Fibroblast of upper back skin (primary cell): ENCODE data around the gene TLK1.

Experiments used
- DNase-seq: peaks from one replicate; pipeline ENCODE4 v3.0.0-alpha.2; 2013

Gene TLK1

DNA sequence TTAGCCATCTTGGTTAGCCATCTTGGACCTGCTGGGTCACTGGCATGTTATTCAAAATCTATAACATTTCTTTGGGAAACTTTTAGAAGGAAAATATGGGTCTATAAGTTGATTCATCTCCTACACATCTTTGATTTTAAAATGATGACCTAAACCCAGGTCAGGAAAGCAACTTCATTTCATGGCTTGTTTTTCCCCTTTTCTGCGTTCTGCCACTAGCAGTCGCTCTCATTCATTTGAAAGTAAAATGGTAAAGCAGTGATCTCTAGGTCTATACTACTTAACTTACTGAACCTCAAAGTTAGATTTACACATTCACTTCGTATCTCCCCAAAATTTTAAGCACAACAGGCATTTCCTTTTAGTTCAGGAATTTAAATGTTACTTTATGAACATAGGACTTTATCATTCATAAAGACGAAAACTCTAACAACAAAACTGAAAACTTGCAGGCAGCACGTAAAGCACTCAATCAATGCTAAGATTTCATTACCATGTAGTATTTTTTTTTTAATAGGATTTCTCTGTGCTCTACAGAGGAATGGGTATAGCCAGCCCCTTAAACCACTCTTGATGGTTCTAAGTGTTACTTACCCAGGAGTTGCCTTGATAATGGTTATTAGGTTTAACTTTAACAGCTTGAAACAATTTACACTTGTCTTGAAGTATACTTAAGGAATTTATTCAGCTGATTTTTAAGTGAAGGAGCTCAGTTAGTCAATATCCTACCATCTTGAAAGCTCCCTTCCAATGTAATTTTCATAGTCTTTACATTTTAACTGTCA lies 169.1 kb downstream of the TLK1 start:
- no peak for DNase-seq

DNA sequence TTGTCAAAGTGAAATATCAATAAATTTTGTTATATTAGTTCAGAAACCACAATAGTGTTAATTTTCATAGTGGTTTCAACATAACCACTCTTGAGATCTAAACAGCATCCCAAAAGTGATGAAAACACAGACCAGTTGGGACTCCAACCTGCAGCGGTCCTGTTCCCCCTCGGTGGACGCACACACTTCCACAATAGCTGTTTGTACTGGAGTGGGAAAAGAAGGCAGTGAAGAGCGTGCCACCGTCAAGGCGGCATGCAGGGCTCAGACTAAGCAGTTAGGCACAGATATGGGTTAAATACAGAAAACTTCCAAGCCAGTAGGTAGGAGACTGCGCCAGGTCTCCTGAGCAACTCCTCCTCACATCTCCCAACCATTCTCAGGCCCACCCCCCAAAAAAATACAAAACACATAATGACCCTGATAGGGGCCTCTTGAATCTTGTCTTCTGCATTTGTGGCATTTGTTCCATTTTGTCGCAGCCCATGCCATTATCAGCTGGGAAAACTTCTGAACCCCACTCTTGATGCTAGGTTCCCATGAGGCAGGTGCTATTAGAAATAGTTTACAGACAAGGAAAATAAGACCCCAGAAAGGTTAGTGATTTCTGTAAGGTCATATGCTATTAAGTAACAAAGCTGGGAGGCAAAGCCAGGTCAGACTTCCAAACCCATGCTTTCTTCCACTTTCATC lies 174.0 kb downstream of the TLK1 start:
- no peak for DNase-seq

- no peak for DNase-seq
Observed at GRCh38 chr2:170985407-170985806, 175.3 kb downstream of the TLK1 start.

GRCh38 chr2:170984079-170984478 lies 176.6 kb downstream of the TLK1 start:
- no peak for DNase-seq

- DNase-seq = no peak
Observed at GRCh38 chr2:170975943-170976270, 184.8 kb downstream of the TLK1 start.

DNA sequence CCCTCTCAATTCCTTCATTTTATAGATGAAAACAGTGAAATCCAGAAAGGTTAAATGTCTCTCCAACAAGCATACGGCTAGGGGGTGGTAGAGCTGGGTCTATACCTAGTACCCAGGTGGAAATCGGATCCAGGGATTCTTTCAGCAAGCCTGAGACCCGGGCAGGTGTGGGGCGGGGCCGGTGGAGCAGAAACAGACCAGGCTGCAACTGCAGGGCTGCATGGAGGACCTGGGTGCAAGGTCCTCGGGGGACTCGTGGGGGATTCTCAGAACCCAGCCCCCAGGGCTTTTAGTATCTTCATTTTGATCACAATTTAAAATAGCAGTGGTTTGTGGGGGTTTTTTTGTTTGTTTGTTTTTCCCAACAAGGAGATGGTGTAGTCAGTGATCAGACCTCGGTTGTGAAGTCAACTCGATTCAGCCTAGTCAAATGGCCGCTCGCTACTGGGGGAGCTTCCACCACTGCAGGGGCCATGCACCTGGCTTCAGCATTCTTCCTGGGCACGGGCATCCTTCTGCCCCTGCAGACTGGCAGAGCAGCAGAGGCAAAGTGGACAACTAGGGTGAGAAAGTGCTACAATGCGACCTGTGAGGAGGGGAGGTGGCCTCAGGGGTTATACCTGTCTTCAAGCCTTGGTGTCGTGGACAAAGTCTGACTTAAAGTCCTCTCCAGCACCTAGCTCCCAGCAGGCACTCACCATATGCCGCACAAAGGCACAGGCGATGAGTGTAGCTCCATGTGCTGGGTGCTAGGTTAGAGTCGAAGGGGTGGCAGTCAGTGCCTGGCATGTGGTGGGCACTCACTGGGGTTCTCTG lies 185.4 kb downstream of the TLK1 start:
- no peak for DNase-seq

DNA sequence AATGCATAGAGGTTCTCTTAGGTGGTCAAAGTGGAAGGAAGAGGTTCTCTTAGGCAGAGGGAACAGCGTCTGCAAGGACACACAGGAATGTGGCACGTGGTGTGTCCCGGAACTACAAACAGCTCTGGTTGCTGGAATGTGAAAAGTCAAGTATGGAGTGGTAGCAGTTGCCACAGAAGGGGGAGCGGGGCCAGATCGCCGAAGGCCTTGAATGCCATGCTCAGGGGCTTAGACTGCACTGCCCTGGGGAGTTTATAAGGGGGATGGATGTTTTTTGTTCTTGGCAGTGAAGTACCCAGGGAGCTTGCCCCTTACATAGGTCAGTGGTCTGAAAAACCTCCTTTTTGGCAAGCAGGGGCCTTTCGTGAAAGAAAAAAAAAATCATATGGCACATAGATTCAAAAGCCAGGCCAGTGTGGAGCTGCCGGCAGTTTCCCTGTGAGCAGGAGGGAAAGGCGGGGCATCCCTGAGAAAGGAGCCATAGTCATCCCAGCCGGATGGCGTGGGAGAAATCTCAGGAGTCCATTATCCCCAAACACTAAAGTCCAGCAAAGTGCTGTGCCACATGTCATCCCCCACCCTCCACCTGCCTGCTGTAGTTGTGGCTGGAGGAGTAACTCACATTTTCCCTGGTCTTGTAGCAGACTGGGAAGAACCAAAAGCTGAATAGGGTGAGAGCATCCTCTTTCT lies 186.2 kb downstream of the TLK1 start:
- peak; percentile 36 for DNase-seq

- peak; percentile 72 for DNase-seq
Observed at GRCh38 chr2:170973492-170974303, 187.0 kb downstream of the TLK1 start.

- no peak for DNase-seq
Observed at GRCh38 chr2:170973225-170973491, 187.5 kb downstream of the TLK1 start.

- DNase-seq = no peak
Observed at GRCh38 chr2:170972296-170973224, 188.1 kb downstream of the TLK1 start.

- no peak for DNase-seq
Observed at GRCh38 chr2:170971071-170971470, 189.6 kb downstream of the TLK1 start.

- DNase-seq = no peak
Observed at GRCh38 chr2:170969872-170970496, 190.7 kb downstream of the TLK1 start.

DNA sequence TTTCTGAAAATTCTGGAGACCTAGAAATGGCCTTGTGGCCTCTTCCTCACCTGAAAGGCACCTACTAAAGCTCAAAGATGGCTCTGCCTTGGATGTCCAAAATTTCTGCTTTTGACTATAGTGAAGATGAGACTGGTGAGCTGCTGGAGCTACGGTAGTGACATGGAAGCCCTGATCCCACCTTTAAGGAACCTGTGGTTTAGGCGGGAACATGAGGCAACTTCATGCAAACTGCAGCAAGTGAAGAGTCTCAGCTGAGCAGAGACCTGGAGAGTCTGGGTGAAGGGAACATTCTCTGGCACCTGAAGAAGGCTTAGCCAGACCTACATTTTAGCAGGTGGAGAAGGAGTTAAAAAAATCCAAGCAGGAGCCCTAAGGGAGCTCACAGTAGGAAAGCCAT lies 191.7 kb downstream of the TLK1 start:
- DNase-seq = no peak

GRCh38 chr2:170968205-170969003 lies 192.3 kb downstream of the TLK1 start:
- DNase-seq = no peak

- no peak for DNase-seq
Observed at GRCh38 chr2:170967553-170967952, 193.1 kb downstream of the TLK1 start.

GRCh38 chr2:170966648-170967396 lies 193.9 kb downstream of the TLK1 start:
- no peak for DNase-seq

GRCh38 chr2:170965446-170966225 lies 195.1 kb downstream of the TLK1 start:
- DNase-seq = peak; percentile 20

DNA sequence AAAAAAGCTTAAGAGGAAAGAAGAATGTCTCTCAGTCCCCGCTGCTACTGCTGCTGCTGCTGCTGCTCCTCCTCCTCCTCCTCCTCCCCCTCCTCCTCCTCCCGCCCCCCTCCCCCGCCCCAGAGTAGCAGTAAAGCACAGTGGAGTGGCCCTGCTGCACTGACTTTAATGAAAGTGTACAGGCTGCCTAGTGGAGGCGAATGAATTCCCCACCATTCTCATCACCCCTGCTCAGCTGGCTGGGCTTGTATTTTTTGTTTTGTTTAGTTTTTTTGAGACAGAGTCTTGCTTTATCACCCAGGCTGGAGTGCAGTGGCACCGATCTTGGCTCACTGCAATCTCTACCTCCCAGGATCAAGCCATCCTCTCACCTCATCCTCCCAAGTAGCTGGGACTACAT lies 197.3 kb downstream of the TLK1 start:
- DNase-seq = no peak
